Cardiac fibroblast (primary cell): ENCODE measurements around the gene OSBPL10.

Experiments
- DNase-seq, 2 donors: peaks; one replicate each; pipeline versions ENCODE4 v3.0.0 to v3.0.0-alpha.2; 2010; ENCODE audit warnings: low read depth in 2 of 2
- H3K4me3 ChIP-seq, 2 donors: replicated peaks in 1 of 2; 1 replicate in 1 of 2; 2 replicates in 1 of 2; pipeline ENCODE4 v1.5.1; 2011; ENCODE audit warnings: low read depth in 2 of 2, low read length in 2 of 2, mild to moderate bottlenecking in 2 of 2, moderate library complexity in 1 of 2
- CTCF ChIP-seq: IDR thresholded peaks from one replicate; pipeline ENCODE4 v1.5.1; 2011; ENCODE audit warnings: low read depth, mild to moderate bottlenecking, low read length, inconsistent platforms

The OSBPL10 gene

GRCh38 chr3:31614162-31614921 lies 366.7 kb downstream of the OSBPL10 start:
- no peak for TF ChIP-seq CTCF
- DNase-seq = peak in 1 of 2 donors; percentile 29
- no peak overlapping the region for H3K4me3 ChIP-seq

- H3K4me3 ChIP-seq = no peak overlapping the region
- DNase-seq = no peak
- TF ChIP-seq CTCF = no peak
These were observed 367.4 kb downstream of the OSBPL10 start for GRCh38 chr3:31613654-31614053.

GRCh38 chr3:31613177-31613576 lies 367.9 kb downstream of the OSBPL10 start:
- TF ChIP-seq CTCF = no peak
- DNase-seq = no peak
- H3K4me3 ChIP-seq = no peak overlapping the region
